SK-N-MC (cell line): Measurements from ENCODE around the gene ABLIM3.

Source experiments
- EZH2 ChIP-seq: fragments of 200-600 bp; sonication (generic); IDR thresholded peaks from one replicate; pipeline ENCODE4 v1.6.1; 2017; ENCODE audit warnings: antibody characterized with exemption
- FOXP2 ChIP-seq: optimal IDR thresholded peaks from 2 replicates; pipeline ENCODE3; 2011; ENCODE audit warnings: mild to moderate bottlenecking, moderate library complexity; ENCODE audit not compliant: insufficient read depth; ENCODE audit errors: extremely low read length, control extremely low read depth
- POLR2AphosphoS5 ChIP-seq: IDR thresholded peaks from 2 replicates; pipeline ENCODE4 v1.6.1; 2012; ENCODE audit warnings: mild to moderate bottlenecking, low read depth, low read length, borderline replicate concordance

DNA sequence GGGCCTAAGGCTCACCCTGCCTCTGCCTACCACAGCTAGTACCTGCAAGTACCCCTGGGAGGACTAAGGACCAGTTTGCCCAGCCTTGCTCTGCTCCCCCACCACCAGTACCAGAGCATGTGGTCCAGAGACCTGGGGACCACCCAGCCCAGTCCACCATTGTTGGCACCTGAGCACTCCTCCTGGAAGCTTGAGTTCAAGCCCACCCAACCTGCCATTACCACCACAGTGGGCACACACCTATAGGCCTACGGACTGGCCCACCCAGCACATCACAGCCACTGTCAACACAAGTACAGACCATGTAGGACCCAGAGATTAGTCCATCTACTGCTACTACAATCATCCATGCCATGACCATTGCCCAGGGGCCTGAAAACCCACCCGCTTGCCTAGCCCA lies 47.7 kb upstream of the ABLIM3 start:
- TF ChIP-seq EZH2 (no peak), POLR2AphosphoS5 (no peak), FOXP2 (no peak)
